Measurements from ENCODE around the gene DOCK2.

DNA sequence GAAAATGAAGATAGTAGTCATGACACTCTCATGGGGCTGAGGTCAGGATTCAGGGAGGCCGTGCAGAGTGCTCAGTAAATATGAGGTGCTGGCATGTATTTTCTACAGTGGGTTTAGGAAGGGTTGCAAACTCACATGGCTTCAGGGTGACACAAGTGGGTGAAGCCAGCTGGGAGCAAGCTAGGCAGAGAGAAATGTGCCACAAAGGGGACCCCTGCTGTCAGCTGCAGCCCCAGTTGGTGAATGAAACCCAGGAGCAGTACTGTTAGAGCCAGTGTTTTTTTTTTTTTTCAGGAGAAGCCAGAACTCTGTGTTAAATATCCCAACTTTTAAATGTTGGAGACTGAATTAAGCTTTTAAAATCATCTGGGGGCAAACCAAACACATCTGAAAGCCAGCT lies 267.9 kb downstream of the DOCK2 start:
- TF ChIP-seq, protein P1, sequence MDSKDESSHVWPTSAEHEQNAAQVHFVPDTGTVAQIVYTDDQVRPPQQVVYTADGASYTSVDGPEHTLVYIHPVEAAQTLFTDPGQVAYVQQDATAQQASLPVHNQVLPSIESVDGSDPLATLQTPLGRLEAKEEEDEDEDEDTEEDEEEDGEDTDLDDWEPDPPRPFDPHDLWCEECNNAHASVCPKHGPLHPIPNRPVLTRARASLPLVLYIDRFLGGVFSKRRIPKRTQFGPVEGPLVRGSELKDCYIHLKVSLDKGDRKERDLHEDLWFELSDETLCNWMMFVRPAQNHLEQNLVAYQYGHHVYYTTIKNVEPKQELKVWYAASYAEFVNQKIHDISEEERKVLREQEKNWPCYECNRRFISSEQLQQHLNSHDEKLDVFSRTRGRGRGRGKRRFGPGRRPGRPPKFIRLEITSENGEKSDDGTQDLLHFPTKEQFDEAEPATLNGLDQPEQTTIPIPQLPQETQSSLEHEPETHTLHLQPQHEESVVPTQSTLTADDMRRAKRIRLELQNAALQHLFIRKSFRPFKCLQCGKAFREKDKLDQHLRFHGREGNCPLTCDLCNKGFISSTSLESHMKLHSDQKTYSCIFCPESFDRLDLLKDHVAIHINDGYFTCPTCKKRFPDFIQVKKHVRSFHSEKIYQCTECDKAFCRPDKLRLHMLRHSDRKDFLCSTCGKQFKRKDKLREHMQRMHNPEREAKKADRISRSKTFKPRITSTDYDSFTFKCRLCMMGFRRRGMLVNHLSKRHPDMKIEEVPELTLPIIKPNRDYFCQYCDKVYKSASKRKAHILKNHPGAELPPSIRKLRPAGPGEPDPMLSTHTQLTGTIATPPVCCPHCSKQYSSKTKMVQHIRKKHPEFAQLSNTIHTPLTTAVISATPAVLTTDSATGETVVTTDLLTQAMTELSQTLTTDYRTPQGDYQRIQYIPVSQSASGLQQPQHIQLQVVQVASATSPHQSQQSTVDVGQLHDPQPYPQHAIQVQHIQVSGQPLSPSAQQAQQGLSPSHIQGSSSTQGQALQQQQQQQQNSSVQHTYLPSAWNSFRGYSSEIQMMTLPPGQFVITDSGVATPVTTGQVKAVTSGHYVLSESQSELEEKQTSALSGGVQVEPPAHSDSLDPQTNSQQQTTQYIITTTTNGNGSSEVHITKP (tag by site-specific recombination; IDR thresholded peaks at IDR 0.05), result no peak
- TF ChIP-seq, protein P2, sequence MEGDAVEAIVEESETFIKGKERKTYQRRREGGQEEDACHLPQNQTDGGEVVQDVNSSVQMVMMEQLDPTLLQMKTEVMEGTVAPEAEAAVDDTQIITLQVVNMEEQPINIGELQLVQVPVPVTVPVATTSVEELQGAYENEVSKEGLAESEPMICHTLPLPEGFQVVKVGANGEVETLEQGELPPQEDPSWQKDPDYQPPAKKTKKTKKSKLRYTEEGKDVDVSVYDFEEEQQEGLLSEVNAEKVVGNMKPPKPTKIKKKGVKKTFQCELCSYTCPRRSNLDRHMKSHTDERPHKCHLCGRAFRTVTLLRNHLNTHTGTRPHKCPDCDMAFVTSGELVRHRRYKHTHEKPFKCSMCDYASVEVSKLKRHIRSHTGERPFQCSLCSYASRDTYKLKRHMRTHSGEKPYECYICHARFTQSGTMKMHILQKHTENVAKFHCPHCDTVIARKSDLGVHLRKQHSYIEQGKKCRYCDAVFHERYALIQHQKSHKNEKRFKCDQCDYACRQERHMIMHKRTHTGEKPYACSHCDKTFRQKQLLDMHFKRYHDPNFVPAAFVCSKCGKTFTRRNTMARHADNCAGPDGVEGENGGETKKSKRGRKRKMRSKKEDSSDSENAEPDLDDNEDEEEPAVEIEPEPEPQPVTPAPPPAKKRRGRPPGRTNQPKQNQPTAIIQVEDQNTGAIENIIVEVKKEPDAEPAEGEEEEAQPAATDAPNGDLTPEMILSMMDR (tag by site-specific recombination; IDR thresholded peaks at IDR 0.05), result no peak
- TF ChIP-seq ZNF266 (tag by site-specific recombination; IDR thresholded peaks at IDR 0.05; ENCODE audit: low read depth) (no peak), YY2 (tag by site-specific recombination; IDR thresholded peaks at IDR 0.05) (no peak), ZBTB17 (tag by site-specific recombination; IDR thresholded peaks at IDR 0.05) (no peak), TCF7L2 (IDR thresholded peaks at IDR 0.05; ENCODE audit: borderline replicate concordance, low read depth, low read length) (no peak), KLF10 (tag by site-specific recombination; IDR thresholded peaks at IDR 0.05) (no peak), ZBTB21 (tag by site-specific recombination; IDR thresholded peaks at IDR 0.05) (no peak), ZNF391 (tag by site-specific recombination; IDR thresholded peaks at IDR 0.05; ENCODE audit: borderline replicate concordance, low read depth) (no peak), ZBTB7A (tag by site-specific recombination; IDR thresholded peaks at IDR 0.05; ENCODE audit: low read depth) (no peak), ZNF426 (tag by site-specific recombination; IDR thresholded peaks at IDR 0.05) (no peak)

All from HEK293 (cell line).